Choroid plexus epithelial cell (primary cell): ENCODE measurements around the gene CCND1.
A peak's percentile ranks its signal among the peaks of the same experiment; 100 is the strongest.

Source experiments
- DNase-seq: peaks from one replicate; pipeline ENCODE4 v3.0.0-alpha.2; 2010; ENCODE audit warnings: low read depth
- H3K4me3 ChIP-seq: 2 replicates; pipeline ENCODE4 v1.5.1; 2011; ENCODE audit warnings: low read depth, mild to moderate bottlenecking, control low read depth, low read length, moderate library complexity
- TF ChIP-seq, protein P1 (sequence below): conservative IDR thresholded peaks from 2 replicates; pipeline ENCODE4 v1.5.1; 2011; ENCODE audit warnings: low read depth, mild to moderate bottlenecking, control low read depth, inconsistent platforms, low read length, moderate library complexity

Gene CCND1

DNA sequence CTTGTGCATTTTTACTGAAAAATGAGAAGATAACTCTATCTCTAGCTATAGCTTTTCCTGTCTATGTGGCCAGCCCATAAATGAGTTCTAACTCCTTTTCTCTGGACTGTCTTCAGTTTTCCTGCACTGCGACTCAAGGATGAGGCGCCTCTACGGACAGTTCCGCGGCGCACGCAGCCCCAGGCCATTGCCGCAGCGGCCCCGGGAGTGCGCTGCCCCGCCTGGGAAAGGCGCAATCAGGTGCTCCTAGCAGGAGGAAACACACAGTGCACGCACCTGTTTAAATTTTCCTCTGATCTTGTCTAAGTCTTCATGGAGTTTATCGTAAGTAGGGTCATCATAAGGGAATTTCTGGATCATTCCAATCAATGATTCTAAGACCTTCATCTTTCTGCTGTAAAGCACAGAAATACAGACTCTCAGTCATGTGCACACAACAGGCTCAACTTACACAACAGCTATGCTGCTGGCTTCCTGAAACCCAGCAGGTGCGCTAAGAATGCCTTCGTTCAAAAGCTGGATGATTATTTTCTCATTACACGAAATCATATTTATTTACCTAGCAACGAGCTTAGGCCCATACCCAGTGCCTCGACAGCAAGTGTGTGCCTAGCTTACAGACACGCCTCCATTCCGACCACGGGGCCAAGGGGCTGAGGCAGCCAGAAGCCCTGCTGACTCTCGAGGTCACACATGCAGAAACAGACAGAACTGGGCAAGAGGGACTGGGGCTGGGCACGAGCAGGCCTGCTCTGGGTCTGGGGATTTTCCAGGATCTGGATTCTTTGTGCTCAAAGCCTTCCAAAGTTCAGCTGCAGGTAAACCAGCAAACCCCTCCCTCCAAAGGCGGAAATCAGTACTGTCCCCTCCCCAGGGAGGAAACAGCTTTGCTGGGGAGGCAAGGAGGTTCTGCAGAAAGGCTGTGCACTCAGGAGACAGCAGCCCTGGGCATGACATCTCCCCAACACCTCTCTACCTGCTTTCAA, 27.0 kb downstream of the CCND1 start:
- TF ChIP-seq, protein P1, sequence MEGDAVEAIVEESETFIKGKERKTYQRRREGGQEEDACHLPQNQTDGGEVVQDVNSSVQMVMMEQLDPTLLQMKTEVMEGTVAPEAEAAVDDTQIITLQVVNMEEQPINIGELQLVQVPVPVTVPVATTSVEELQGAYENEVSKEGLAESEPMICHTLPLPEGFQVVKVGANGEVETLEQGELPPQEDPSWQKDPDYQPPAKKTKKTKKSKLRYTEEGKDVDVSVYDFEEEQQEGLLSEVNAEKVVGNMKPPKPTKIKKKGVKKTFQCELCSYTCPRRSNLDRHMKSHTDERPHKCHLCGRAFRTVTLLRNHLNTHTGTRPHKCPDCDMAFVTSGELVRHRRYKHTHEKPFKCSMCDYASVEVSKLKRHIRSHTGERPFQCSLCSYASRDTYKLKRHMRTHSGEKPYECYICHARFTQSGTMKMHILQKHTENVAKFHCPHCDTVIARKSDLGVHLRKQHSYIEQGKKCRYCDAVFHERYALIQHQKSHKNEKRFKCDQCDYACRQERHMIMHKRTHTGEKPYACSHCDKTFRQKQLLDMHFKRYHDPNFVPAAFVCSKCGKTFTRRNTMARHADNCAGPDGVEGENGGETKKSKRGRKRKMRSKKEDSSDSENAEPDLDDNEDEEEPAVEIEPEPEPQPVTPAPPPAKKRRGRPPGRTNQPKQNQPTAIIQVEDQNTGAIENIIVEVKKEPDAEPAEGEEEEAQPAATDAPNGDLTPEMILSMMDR, result no peak
- no peak overlapping the region for H3K4me3 ChIP-seq
- DNase-seq, result no peak

DNA sequence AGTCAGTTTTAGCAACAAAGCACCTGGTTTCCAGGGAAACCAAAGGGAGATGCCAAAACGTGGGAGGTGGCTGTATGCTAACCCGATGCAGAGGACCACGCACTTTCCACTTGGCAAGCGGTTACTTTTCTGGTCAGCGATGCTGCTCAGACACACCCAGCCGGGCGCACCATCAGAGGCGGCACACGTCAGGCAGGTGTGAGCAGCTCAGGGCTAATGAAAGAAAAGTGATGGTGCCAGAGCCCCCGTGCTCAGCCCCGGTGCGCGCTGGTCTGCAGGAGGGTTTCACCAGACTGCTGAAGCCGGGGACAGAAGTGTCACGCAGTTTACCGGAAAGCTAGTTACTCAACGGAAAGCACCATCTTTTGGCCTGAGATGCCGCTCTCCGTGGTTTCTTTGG, 28.5 kb downstream of the CCND1 start:
- no peak overlapping the region for H3K4me3 ChIP-seq
- no peak for DNase-seq
- TF ChIP-seq, protein P1, result no peak

DNA sequence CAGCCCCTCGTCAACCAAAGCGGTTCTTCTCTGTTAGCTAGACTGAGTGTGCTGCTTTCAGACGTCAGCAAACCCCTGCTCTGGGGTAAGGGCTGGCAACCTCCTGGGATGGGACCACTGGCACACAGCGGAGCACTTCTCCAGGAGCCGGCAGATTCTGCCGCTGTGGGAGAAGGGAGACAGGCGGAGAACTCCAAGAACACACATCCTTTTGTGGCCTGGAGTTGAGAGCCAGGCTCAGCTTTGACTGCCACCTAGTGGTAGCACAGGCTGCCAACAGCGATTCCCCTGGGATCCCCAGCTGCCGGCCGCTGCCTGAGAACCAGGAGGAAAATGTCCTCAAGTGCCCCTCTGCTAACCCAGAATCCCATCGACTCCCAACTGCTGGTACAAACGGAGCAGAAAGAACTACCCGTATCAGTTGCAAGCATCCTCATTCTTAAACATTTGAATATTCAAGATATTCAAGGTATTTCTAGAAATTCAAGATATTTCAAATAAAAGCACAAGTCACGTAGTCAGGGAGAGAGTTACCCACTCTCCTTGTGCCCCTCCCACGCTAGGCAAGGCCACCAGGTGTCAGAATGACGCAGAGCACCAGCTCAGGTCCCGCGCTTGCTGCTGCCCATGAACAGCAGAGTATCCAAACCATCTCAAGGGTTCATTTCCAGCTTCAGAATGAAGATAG, 29.3 kb downstream of the CCND1 start:
- no peak overlapping the region for H3K4me3 ChIP-seq
- peak; percentile 92 for DNase-seq
- TF ChIP-seq, protein P1, result peak; percentile 97

DNA sequence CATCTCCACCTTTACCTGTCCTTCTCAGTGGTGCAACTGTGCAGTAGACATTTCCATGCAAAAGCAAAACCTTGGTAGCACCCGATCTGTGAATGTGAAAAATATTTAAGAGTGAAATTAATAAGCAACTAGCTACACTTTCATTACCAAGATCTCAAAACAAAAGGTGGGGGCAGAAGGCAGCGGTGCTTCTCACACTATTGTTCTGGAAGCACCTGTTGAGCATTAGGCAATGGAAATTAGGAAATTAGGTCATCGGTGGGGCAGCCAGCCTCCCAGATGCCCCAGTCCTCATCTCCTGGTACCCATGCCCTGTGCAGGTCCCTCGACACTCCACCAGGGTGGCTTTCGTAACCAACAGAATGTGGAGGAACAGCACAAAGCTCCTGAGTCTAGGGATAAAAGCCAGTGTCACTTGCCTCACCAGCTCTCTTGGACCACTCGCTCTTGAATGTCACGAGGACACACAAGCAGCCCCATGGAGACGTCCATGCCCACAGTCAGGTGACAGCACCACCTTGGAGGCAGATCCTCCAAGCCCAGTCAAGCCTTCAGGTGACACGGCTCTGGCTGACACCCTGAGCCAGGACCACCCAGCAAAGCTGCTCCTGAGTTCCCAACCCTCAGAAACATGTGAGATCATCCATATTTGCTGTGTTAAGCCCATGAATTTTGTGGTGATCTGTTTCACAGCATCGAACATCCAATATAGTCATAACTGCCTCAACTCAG, 30.9 kb downstream of the CCND1 start:
- no peak overlapping the region for H3K4me3 ChIP-seq
- TF ChIP-seq, protein P1, result no peak
- DNase-seq, result no peak

DNA sequence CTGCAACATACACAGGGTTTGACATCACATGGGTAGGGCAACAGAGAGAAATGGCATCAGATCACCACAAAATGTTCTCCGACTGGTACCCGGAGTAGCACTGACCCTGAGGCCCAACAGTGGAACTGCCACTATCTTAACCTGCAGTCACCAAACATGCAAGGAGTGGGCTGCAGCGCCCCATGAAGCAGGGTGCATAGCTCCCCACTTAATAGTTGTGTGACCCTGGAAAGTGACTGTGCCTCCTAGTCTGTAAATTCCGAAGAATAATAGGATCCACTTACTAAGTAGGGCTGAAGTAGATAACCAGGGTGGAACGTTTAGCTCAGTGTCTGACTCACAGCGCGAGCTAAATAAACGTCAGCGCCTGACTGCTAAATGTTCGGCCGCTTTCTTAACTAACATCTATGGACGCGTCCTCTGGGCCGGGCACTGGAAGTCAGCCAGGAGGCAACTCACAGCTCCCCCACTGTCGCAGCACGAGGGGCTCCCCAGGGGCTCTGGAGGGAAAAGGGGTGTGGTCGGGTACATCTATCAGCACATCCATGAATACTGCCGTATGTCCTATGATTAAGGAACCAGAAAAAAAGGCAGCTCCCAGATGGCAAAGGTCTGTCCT, 33.4 kb downstream of the CCND1 start:
- peak overlapping the region; percentile 98 for H3K4me3 ChIP-seq
- DNase-seq, result peak; percentile 87
- TF ChIP-seq, protein P1, result no peak

DNA sequence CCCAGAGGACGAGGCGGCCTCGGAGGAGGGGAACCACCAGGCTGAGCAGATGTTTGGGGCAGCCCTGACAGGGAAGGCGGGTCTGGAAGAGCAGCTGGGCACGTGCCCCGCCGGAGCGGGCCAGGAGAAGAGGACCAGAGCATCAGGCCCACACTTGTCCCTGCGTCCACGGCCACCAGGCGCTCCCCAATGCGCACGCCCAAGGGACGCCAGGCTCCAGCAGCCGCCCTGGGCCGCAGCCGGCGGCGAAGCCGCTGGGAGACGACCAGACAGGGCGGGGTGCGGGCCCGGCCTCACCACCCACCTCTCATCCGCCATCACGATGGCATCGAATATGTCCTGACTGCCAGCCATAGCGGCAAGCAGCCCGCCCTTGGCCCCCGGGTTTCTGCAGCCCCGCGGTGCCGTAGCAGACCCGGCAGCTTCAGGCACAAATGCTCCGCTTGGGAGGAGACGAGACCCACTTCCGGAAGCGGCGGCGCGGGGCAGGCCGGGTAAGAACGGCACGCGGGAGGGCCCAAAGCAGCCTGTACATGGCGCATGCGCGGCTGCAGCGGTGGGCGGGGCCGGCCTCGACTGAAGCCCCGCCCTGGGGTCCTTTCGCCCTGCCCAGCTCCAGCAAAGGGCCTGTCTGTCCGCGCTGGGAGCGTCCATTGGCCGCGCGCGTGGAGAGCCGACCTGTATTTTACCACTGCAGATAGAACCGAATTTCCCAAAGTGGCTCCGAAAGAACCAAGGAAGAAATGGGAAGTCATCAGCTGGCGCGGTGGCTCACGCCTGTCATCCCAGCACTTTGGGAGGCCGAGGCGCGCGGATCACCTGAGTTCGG, 34.1 kb downstream of the CCND1 start, which contains the start of gene LTO1:
Gene LTO1 (minus strand): TSS at position 468 of the 829 bp plus-strand sequence. CDS start 114 bp downstream, at position 354.
- TF ChIP-seq, protein P1, result no peak
- DNase-seq, result peak; percentile 98
- H3K4me3 ChIP-seq, result peak within 1 kb of the TSS; percentile 98
